Amniotic stem cell (primary cell): ENCODE results near the gene SFXN1.
"Not testable (repeated sequence)": the region's sequence is repeated elsewhere in the genome, so short reads cannot be mapped to it uniquely, and the experiment has no call there.

Experiments used
- DNase-seq: peaks from one replicate; lab custom pipeline; 2025; lab: John Stamatoyannopoulos, UW

Gene SFXN1

GRCh38 chr5:175478384-175479124 is at the start of gene SFXN1:
Gene SFXN1, plus strand, starts transcription at chr5:175478560. Its CDS starts 13,544 bp downstream, at chr5:175492104.
- peak; percentile 38 for DNase-seq

DNA sequence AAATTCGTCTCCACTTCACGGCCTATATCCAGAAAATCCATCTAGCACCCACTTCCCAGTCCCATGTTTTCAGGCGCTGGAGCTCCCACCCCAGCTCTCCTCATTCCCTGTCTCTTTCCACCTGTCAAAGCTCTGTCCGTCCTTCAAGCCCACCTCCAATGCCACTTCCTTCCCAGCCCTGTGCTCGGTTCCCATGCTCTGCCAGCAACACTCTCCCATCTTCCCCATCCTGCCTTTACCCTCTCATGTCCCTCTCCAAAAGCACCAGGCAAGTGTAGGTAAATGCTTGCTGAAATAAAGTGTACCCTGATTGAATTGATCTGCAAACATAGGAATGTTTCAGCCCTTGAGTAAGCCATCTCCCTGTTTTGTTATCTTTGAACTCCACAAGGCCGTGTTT is 43.6 kb upstream of the SFXN1 start:
- no peak for DNase-seq

DNA sequence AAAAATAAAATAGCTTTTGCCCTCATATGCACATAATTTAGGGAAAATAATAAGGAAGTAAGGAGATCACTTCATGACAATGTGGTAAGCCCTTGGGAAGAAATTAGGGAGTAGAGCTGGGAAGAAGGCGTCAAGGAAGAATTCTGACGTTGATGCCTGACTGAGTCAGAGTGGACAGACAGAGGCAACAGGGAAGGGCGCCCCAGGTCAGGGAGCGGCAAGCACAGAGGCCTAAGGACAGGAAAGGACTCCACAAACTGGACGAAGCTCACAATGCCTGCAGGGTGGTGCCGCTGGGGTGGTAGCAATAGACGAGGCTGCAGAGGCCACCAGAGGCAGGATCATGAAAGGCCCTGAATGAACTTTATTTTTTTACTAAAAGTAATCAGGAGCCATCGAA is 42.0 kb upstream of the SFXN1 start:
- no peak for DNase-seq

DNA sequence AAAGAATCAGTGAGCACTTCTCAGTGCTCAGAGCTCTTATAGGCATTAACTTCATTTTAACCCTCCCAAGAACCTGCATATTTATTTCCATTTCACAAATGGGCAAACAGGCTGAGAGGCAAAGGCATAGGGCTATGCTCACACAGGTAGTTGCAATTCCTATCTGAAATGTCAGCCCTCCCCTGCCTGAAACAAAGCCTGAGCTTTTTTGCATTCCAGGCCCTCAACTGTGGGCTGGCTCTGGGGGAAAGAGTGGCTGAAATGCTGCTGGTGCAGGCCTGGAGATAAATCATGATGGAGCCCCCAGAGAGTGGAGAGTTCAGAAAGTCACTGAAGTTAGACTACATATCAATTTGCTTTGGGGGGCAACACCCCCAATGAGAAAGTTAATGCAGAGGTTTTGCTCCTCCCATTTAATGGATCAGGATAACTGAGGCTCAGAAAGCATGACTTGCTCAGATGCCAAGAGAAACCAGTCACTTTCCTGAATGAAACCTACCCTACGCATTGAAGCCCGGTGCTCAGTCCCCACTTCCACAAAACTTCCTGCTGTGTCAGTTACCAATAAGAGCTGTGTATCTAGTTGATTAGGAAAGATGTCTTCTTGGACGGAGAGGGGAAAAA is 40.0 kb upstream of the SFXN1 start:
- DNase-seq = no peak

- no peak for DNase-seq
Observed at GRCh38 chr5:175443514-175444059, 34.8 kb upstream of the SFXN1 start.

GRCh38 chr5:175444060-175444904 is 34.1 kb upstream of the SFXN1 start, which contains the start of gene DRD1:
Gene DRD1, minus strand, starts transcription at chr5:175444182. Its CDS starts 1,083 bp downstream, at chr5:175443099.
- DNase-seq = no peak

DNA sequence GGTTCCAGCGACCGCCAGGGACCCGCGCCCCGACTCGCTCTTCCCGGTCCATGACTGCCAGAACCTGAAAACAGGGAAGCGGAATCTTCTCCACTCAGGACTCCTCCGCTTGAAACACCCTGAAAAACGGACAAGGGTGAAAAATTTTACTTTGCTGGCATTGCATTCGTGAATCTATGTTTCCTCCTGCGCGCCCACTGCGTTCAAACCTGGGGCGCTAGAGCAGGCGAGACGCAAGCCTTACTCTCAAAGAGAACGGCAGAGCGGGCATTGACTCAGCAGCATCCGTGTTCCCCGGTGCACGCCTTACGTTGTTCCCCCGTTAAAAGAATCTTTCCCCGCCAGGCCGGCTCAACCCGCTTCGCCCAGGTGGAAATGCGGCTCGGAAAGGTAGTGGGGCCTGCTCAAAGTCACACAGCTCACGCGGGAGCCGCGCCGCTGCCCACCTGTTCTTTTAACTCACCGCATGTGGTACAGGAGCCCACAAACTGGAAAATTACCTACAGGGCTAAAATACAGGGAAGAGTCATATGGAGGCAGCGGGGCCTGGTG is 33.4 kb upstream of the SFXN1 start:
- no peak for DNase-seq

- DNase-seq = not testable (repeated sequence)
Observed at GRCh38 chr5:175446378-175446777, 32.0 kb upstream of the SFXN1 start.

DNA sequence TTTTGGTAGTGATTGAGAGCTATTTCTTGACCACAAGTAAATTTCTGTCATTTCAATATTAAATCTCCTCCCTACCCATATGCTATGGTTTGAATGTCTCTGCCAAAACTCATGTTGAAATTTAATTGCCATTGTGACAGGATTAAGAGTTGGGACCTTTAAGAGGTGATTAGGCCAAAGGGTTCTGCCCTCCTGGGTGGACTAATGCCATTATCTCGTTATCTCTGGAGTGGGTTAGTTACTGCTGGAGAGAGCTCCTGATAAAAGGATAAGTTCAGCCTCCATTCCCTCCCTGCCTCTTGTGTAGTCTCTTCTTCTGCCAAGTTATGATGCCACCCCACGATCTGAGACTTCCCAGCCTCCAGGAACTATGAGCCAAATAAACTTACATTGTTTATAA is 30.8 kb upstream of the SFXN1 start:
- no peak for DNase-seq

DNA sequence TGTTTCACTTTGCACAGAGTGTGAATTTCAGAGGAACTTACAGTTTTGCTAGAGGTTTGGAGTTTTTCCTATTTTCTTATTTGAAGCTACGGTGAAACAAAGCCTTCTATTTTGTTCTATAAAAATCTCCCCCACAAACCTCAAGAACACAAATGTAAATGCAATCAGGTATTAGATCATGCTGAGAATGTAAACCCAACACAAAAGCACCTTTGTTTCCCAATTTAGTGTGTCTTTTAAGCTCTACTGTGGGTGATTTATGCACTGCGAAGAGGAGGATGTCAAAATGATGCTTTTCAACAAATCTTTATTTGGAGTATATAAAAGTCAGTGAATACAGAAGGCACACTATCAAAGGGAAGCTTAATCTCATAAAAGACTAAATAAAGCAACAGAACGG is 30.1 kb upstream of the SFXN1 start:
- no peak for DNase-seq

- DNase-seq = no peak
Observed at GRCh38 chr5:175452166-175452565, 26.2 kb upstream of the SFXN1 start.

- not testable (repeated sequence) for DNase-seq
Observed at GRCh38 chr5:175454338-175454737, 24.0 kb upstream of the SFXN1 start.

DNA sequence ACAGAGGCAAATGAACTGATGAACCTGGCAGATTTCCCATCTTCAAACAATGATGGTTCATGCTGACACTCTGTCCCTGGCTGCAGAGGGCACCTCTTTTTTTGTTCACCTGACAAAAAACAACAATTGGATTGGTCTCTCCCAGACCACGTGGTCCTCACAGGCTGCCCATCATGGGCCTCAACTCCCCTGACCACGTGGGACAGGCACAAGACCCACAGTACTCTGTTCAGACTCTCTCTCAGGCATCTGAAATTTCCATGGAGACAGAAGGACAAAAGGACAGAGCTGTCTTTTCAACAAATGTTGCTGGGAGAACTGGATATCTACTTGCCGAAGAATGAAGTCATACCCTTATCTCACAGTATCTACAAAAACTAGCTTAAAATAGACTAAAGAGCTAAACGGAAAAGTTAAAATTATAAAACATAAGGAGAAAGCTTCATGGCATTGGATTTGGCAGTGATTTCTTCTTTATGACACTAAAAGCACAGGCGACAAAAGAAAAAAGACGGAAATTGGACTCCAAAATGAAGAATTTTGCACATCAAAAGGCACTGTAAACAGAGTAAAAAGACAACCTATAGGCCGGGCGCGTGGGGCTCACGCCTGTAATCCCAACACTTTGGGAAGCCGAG is 22.1 kb upstream of the SFXN1 start:
- DNase-seq = no peak

GRCh38 chr5:175457466-175457865 is 20.9 kb upstream of the SFXN1 start:
- no peak for DNase-seq

- no peak for DNase-seq
Observed at GRCh38 chr5:175460126-175460525, 18.2 kb upstream of the SFXN1 start.

- no peak for DNase-seq
Observed at GRCh38 chr5:175460552-175460951, 17.8 kb upstream of the SFXN1 start.

DNA sequence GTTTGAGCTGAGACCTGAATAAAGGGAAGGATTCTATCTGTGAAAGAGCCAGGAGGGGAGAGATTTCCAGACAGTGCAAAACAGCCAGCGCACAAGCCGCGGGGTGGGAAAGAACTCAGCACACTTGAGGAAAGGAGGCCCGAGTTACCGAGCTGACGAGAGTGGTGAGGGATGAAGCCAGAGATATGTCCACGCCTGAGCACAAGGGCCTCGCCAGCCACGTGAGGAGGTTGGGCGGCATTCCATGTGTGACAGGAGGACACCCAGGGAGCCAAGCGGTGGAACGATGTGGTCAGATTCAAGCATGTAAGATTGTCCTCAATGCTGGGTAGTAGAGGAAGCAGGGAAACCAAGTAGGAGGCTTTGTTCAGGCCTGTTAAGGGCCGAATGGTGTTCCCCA is 17.0 kb upstream of the SFXN1 start:
- no peak for DNase-seq

GRCh38 chr5:175463641-175464040 is 14.7 kb upstream of the SFXN1 start:
- DNase-seq = no peak

- DNase-seq = no peak
Observed at GRCh38 chr5:175464074-175464941, 14.1 kb upstream of the SFXN1 start.

DNA sequence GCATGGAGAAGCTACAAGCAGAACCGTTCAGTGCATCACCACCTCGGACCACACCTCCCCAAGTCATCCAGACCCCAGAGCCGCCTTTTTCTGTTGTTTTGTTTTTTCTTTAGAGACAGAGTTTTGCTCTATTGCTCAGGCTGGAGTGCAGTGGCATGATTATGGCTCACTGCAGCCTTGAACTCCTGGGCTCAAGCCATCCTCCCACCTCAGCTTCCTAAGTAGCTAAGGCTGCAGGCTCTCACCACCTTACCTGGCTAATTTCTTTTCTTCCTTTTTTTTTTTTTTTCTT is 13.5 kb upstream of the SFXN1 start:
- DNase-seq = no peak

GRCh38 chr5:175465282-175465681 is 13.1 kb upstream of the SFXN1 start:
- no peak for DNase-seq
